ENCODE results near the gene MCTP2. TPM values are rescaled to one million over a fixed set of nuclear protein-coding genes. Genes with fewer than 3 reads are reported as not detected.
"Not testable (repeated sequence)": the region's sequence is repeated elsewhere in the genome, so short reads cannot be mapped to it uniquely, and the experiment has no call there.

The MCTP2 gene
- polyA plus RNA-seq, 3 donors: 2.4 to 7.4 (median 7.3) TPM

DNA sequence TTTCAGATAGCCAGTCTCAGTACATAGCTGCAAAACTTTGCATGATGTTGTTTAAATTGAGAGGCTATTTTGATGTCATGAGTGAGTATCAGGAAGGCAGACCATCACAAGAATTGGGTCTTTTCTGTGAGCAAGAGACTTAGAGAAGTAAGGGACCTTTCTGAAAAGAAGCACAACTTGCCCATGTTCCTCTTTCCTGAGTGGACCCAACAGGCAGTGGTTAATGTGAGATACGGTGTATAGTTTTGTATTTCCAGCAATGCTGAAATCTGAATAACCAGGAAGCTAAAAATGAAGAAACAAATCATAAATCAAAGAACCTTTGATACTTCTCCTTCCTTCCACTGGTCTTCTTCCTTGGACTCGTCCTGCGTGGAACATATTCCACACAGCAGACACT is 25.1 kb downstream of the MCTP2 start:
- Histone ChIP-seq H3K4me2 (replicated peaks; ENCODE audit: extremely low read depth, low read length, poor library complexity, severe bottlenecking) (no peak overlapping the region), H3K4me1 (ENCODE audit: control insufficient read depth in 1 of 2, insufficient read depth in 2 of 2, low read length in 2 of 2) (peaks cover 27 to 62% of the 10 kb centered on the region in 2 donors), H3K9me3 (replicated peaks in 1 of 2; ENCODE audit: control insufficient read depth in 1 of 2, insufficient read depth in 1 of 2, low read length in 2 of 2) (no peaks in the 10 kb centered on the region), H3K9ac (ENCODE audit: insufficient read depth, low read length, poor library complexity, severe bottlenecking) (no peak overlapping the region), H4K20me1 (ENCODE audit: insufficient read depth, low read length) (peaks cover 18% of the 10 kb centered on the region), H3K27me3 (ENCODE audit: control insufficient read depth in 2 of 2, insufficient read depth in 2 of 2, low read length in 2 of 2) (no peaks in the 10 kb centered on the region), H3K36me3 (replicated peaks in 1 of 2; ENCODE audit: control insufficient read depth in 1 of 2, insufficient read depth in 2 of 2, low read length in 2 of 2) (no peaks in the 10 kb centered on the region), H3K4me3 (replicated peaks in 1 of 3; ENCODE audit: low read depth in 2 of 3, low read length in 3 of 3) (no peak overlapping the region), H3K27ac (ENCODE audit: low read depth in 1 of 2, low read length in 2 of 2) (no peak overlapping the region), H3K79me2 (ENCODE audit: insufficient read depth, low read length) (peaks cover 31% of the 10 kb centered on the region), H2AFZ (ENCODE audit: insufficient read depth, low read depth, low read length, poor library complexity, severe bottlenecking) (no peak overlapping the region)
- Mint-ChIP-seq H3K27me3 (ENCODE audit: low read depth in 3 of 3) (no peaks in the 10 kb centered on the region), H3K4me3 (no peak overlapping the region), H3K9me3 (peaks cover 0 to 2% (median 0%) of the 10 kb centered on the region in 7 donors), H3K4me1 (peaks cover 61% of the 10 kb centered on the region), H3K27ac (peak overlapping the region in 1 of 7 donors; percentile 4), H3K36me3 (peaks cover 8 to 10% of the 10 kb centered on the region in 2 donors)
- peak in 1 of 3 donors; percentile 26 for DNase-seq
- TF ChIP-seq, protein P1, sequence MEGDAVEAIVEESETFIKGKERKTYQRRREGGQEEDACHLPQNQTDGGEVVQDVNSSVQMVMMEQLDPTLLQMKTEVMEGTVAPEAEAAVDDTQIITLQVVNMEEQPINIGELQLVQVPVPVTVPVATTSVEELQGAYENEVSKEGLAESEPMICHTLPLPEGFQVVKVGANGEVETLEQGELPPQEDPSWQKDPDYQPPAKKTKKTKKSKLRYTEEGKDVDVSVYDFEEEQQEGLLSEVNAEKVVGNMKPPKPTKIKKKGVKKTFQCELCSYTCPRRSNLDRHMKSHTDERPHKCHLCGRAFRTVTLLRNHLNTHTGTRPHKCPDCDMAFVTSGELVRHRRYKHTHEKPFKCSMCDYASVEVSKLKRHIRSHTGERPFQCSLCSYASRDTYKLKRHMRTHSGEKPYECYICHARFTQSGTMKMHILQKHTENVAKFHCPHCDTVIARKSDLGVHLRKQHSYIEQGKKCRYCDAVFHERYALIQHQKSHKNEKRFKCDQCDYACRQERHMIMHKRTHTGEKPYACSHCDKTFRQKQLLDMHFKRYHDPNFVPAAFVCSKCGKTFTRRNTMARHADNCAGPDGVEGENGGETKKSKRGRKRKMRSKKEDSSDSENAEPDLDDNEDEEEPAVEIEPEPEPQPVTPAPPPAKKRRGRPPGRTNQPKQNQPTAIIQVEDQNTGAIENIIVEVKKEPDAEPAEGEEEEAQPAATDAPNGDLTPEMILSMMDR (IDR thresholded peaks at IDR 0.05): no peak
- 5% methylated on average over 2 of the region's 3 CpGs for WGBS (ENCODE audit: insufficient coverage)
- intact Hi-C loops (cut with micrococcal nuclease): no loop called here

DNA sequence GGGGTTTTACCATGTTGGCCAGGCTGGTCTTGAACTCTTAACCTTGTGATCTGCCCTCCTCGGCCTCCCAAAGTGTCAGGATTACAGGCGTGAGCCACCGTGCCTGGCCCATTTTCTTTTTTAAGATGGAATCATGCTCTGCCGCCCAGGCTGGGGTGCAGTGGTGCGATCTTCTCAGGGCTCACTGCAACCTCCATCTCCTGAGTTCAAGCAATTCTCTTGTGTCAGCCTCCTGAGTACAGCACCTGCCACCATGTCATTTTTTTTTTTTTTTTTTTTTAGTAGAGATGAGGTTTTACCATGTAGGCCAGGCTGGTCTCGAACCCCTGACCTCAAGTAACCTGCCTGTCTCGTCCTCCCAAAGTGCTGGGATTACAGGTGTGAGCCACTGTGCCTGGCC is 26.4 kb downstream of the MCTP2 start:
- H3K36me3 ChIP-seq (replicated peaks in 1 of 2; ENCODE audit: control insufficient read depth in 1 of 2, insufficient read depth in 2 of 2, low read length in 2 of 2); H3K9ac ChIP-seq (ENCODE audit: insufficient read depth, low read length, poor library complexity, severe bottlenecking); H3K9me3 ChIP-seq (replicated peaks in 1 of 2; ENCODE audit: control insufficient read depth in 1 of 2, insufficient read depth in 1 of 2, low read length in 2 of 2); H3K36me3 Mint-ChIP-seq; H3K4me2 ChIP-seq (replicated peaks; ENCODE audit: extremely low read depth, low read length, poor library complexity, severe bottlenecking); H3K4me3 ChIP-seq (replicated peaks in 1 of 3; ENCODE audit: low read depth in 2 of 3, low read length in 3 of 3); H2AFZ ChIP-seq (ENCODE audit: insufficient read depth, low read depth, low read length, poor library complexity, severe bottlenecking); H3K4me3 Mint-ChIP-seq; H3K27me3 ChIP-seq (ENCODE audit: control insufficient read depth in 2 of 2, insufficient read depth in 2 of 2, low read length in 2 of 2); intact Hi-C loops (cut with micrococcal nuclease); DNase-seq; H3K27me3 Mint-ChIP-seq (ENCODE audit: low read depth in 3 of 3); H3K9me3 Mint-ChIP-seq; H3K27ac Mint-ChIP-seq; H3K27ac ChIP-seq (ENCODE audit: low read depth in 1 of 2, low read length in 2 of 2): not testable (repeated sequence)
- Histone ChIP-seq H3K4me1 (ENCODE audit: control insufficient read depth in 1 of 2, insufficient read depth in 2 of 2, low read length in 2 of 2) (peaks cover 26 to 60% of the 10 kb centered on the region in 2 donors), H3K79me2 (ENCODE audit: insufficient read depth, low read length) (peaks cover 27% of the 10 kb centered on the region), H4K20me1 (ENCODE audit: insufficient read depth, low read length) (peaks cover 18% of the 10 kb centered on the region)
- H3K4me1 Mint-ChIP-seq: peaks cover 54% of the 10 kb centered on the region
- 84% methylated on average over 5 of the region's 7 CpGs for WGBS (ENCODE audit: insufficient coverage)

All from CD14-positive monocyte (primary cell).